GM10847 (cell line): ENCODE results near the gene AMBRA1.

Source experiments
- POLR2A ChIP-seq: IDR thresholded peaks from 2 replicates; pipeline ENCODE4 v1.6.1; 2011; ENCODE audit not compliant: insufficient read length; ENCODE audit errors: extremely low read depth

Gene AMBRA1

GRCh38 chr11:46389450-46390330, 204.1 kb downstream of the AMBRA1 start:
- TF ChIP-seq POLR2A = no peak

- no peak for TF ChIP-seq POLR2A
Observed at GRCh38 chr11:46388619-46389449, 205.0 kb downstream of the AMBRA1 start.

- TF ChIP-seq POLR2A = no peak
Observed at GRCh38 chr11:46387919-46388618, 205.8 kb downstream of the AMBRA1 start.

DNA sequence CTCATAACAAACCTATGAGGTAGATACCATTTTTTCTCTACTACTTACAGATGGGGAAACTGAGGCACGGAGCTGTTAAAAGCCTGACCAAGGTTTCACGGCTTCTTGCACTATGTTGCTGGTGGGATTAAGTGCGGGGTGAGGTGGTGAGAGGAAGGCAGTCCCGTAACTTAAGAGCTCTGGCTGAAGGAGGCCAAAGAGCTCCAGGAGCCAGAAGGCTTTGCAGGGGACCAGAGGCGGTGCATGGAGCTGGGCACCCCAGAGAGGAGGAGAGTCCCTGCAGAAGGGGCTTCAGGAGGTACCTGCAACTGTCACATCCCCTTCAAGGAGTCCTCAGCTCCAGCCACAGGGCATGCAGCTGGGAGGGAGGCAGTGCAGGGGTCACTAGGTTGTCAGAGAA, 206.4 kb downstream of the AMBRA1 start:
- TF ChIP-seq POLR2A = no peak

DNA sequence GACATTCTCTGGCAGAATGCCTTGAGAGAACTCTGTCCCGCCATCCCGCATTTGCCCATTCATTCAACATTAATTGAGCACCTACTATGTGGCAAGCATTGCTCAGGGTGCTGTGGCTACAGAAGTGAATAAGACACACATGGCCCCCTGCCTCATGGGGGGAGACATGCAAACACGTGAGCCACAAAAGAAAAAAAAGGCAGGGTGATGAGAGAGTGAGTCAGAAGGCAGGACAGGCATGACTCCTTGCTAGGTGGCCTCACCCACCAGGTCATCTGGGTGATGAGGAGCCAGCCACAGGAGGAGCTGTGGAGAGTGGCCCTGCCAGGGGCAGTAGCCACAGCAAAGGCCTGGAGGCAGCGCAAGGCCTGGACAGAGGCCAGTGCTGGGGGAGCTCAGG, 207.1 kb downstream of the AMBRA1 start:
- TF ChIP-seq POLR2A = no peak

DNA sequence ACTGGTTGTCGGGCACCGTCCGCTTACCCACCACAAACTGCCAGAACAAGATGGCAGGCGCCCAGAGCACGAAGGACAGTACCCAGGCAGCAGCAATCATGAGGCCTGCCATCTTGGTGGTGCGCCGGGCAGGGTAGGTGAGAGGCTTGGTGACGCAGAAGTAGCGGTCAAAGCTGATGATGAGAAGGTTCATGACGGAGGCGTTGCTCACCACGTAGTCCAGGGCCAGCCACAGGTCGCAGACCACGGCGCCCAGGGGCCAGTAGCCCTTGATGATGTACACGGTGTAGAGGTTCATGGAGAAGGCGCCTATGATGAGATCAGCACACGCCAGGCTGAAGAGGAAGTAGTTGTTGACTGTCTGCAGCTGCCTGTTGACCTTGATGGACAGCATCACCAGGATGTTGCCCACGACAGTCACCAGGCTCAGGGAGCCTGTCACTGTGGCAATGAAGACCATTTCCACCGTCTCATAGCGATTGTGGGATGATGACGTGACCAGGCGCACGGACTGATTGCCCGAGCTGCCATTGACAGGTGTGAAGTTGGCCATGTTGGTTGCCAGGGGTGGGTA, 207.7 kb downstream of the AMBRA1 start:
- TF ChIP-seq POLR2A = no peak

DNA sequence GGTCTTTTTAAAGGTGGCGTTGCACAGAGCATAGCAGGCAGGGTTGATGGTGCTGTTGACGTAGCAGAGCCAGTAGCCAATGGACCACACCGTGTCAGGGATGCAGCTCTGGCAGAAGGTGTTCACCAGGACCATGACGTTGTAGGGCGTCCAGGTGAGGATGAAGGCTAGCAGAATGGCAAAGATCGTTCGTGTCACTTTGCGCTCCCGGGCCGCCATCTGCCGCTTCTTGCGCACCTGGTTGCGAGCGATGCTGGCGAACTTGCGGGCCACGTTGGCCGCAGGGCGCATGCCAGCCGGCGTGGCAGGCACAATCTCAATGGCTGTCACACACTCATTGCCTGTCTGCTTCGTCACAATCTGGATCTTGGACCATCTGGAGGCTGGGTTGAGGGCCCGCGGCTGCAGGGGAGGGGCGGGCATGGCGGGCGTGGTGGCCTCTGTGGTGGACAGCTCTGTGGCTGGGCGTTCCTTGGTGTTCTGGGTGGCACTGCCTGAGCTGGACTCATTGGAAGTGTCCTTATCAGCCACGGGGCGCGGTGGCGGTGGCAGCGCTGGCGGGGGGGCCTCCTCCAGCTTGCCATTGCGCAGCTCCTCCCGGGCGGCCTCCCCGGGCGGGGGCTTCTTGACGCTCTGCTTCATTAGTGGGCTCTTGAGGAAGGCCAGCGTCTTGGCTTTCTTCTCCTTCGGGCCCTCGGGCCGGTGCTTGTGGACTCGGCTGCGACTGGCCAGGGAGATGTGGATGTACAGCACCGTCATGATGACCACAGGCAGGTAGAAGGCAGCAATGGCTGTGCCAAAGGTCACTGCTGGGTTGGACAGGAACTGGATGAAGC, 208.4 kb downstream of the AMBRA1 start:
- TF ChIP-seq POLR2A = no peak

- TF ChIP-seq POLR2A = no peak
Observed at GRCh38 chr11:46383974-46384701, 209.7 kb downstream of the AMBRA1 start.

DNA sequence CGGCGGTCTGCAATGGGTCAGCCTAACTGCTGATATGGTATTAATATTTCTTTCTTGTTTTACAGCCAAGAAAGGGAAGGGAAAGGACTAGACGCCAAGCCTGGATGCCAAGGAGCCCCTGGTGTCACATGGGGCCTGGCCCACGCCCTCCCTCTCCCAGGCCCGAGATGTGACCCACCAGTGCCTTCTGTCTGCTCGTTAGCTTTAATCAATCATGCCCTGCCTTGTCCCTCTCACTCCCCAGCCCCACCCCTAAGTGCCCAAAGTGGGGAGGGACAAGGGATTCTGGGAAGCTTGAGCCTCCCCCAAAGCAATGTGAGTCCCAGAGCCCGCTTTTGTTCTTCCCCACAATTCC, 210.4 kb downstream of the AMBRA1 start:
- no peak for TF ChIP-seq POLR2A

DNA sequence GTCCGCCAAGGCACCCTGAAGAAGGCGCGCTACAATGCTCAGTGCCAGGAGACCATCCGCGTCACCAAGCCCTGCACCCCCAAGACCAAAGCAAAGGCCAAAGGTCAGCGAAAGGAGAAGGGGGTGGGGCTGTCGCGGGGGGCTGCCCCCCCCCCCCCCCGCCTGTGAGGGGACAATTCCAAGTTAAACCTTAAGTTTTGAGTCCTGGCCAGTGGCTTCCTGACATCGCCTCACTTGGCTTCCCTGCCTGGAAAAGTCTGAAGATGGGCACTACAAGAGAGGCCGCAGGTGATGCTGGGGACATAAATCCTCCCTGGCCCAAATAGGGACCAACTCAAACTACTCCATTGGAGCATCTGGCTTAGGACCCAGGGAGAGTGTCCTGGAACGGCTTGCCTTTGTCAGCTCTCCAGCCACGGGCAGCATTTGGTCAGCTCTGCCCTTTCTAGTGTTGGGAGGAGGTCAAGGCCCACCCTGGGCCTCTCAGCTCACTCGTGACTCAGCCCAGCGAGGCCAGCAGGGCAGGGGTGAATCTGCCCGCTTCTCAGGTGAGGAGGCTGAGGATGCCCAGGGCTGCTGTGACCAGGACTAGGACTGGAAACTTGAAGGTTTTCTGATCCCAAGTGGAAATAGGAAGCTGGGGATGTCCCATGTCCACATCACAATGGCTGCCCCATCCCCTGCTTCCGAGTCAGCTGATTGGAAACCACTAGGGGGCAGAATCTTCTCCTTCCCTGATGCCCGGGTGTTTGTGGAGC, 211.0 kb downstream of the AMBRA1 start:
- TF ChIP-seq POLR2A = no peak

- no peak for TF ChIP-seq POLR2A
Observed at GRCh38 chr11:46381819-46382645, 211.8 kb downstream of the AMBRA1 start.

GRCh38 chr11:46381048-46381818, 212.6 kb downstream of the AMBRA1 start, which contains the start of gene MDK:
Gene MDK, plus strand, starts transcription at chr11:46381669. Its CDS starts 389 bp downstream, at chr11:46382058.
- no peak for TF ChIP-seq POLR2A
